NCI-H510A (cell line): ENCODE results near the gene ZNF175.
A peak's percentile ranks its signal among the peaks of the same experiment; 100 is the strongest.

Experiments
- DNase-seq: peaks from one replicate; lab custom pipeline; 2025; lab: John Stamatoyannopoulos, UW

Gene ZNF175

GRCh38 chr19:51570962-51571575 is at the start of gene ZNF175:
TSS of gene ZNF175 (plus strand) at chr19:51571283. CDS start at chr19:51573330, 2,047 bp downstream.
- peak; percentile 61 for DNase-seq

GRCh38 chr19:51521357-51521756 is 49.7 kb upstream of the ZNF175 start:
- no peak for DNase-seq

- no peak for DNase-seq
These were observed 49.3 kb upstream of the ZNF175 start for GRCh38 chr19:51521781-51522180.

GRCh38 chr19:51524666-51525264 is 46.3 kb upstream of the ZNF175 start:
- DNase-seq = no peak

GRCh38 chr19:51525651-51526050 is 45.4 kb upstream of the ZNF175 start:
- no peak for DNase-seq

GRCh38 chr19:51529301-51529700 is 41.8 kb upstream of the ZNF175 start:
- DNase-seq = no peak

- DNase-seq = no peak
These were observed 40.5 kb upstream of the ZNF175 start for GRCh38 chr19:51530616-51531015.

GRCh38 chr19:51531349-51532315 is 39.5 kb upstream of the ZNF175 start, which contains the start of gene SIGLEC6:
TSS of gene SIGLEC6 (minus strand) at chr19:51531670. CDS start at chr19:51531648, 22 bp downstream.
- no peak for DNase-seq

- DNase-seq = no peak
These were observed 35.5 kb upstream of the ZNF175 start for GRCh38 chr19:51535535-51535934.

GRCh38 chr19:51539821-51540366 is 31.2 kb upstream of the ZNF175 start:
- no peak for DNase-seq

GRCh38 chr19:51541458-51542357 is 29.4 kb upstream of the ZNF175 start:
- no peak for DNase-seq

GRCh38 chr19:51542699-51543098 is 28.4 kb upstream of the ZNF175 start:
- DNase-seq = no peak

- DNase-seq = no peak
These were observed 27.0 kb upstream of the ZNF175 start for GRCh38 chr19:51544038-51544437.

GRCh38 chr19:51546107-51546649 is 24.9 kb upstream of the ZNF175 start:
- DNase-seq = no peak

GRCh38 chr19:51546650-51547396 is 24.3 kb upstream of the ZNF175 start:
- no peak for DNase-seq

GRCh38 chr19:51547397-51548212 is 23.5 kb upstream of the ZNF175 start:
- DNase-seq = no peak

GRCh38 chr19:51548213-51548651 is 22.9 kb upstream of the ZNF175 start:
- no peak for DNase-seq

- no peak for DNase-seq
These were observed 22.2 kb upstream of the ZNF175 start for GRCh38 chr19:51548891-51549305.
